HUDEP-2 (cell line): Measurements from ENCODE around the gene APOL5.
"Not testable (repeated sequence)": the region's sequence is repeated elsewhere in the genome, so short reads cannot be mapped to it uniquely, and the experiment has no call there.

ENCODE experiments used
- DNase-seq, 76 experiments: peaks; one replicate each; lab custom pipeline; 2025; ENCODE audit not compliant: unreplicated experiment in 76 of 76; lab: John Stamatoyannopoulos, UW

The APOL5 gene

GRCh38 chr22:35708917-35709316, 8.8 kb upstream of the APOL5 start:
- no peak for DNase-seq

GRCh38 chr22:35711336-35711735, 6.3 kb upstream of the APOL5 start:
- no peak for DNase-seq

GRCh38 chr22:35712672-35713071, 5.0 kb upstream of the APOL5 start:
- DNase-seq: no peak

GRCh38 chr22:35719212-35719875, 1.7 kb downstream of the APOL5 start:
- no peak for DNase-seq

- DNase-seq: no peak
Measured at GRCh38 chr22:35721960-35722359, 4.3 kb downstream of the APOL5 start.

- no peak for DNase-seq
Measured at GRCh38 chr22:35725521-35725920, 7.8 kb downstream of the APOL5 start.

GRCh38 chr22:35726398-35726797, 8.7 kb downstream of the APOL5 start:
- DNase-seq: no peak

GRCh38 chr22:35726933-35727332, 9.3 kb downstream of the APOL5 start:
- DNase-seq: no peak

- no peak for DNase-seq
Measured at GRCh38 chr22:35727436-35727835, 9.8 kb downstream of the APOL5 start.

GRCh38 chr22:35728639-35729308, 11.1 kb downstream of the APOL5 start:
- no peak for DNase-seq

GRCh38 chr22:35729309-35729698, 11.6 kb downstream of the APOL5 start:
- DNase-seq: no peak

GRCh38 chr22:35731321-35731720, 13.6 kb downstream of the APOL5 start:
- DNase-seq: no peak

- DNase-seq: no peak
Measured at GRCh38 chr22:35732116-35732515, 14.4 kb downstream of the APOL5 start.

- no peak for DNase-seq
Measured at GRCh38 chr22:35733036-35733435, 15.4 kb downstream of the APOL5 start.

- DNase-seq: no peak
Measured at GRCh38 chr22:35733791-35734516, 16.3 kb downstream of the APOL5 start.

- no peak for DNase-seq
Measured at GRCh38 chr22:35734517-35734827, 16.8 kb downstream of the APOL5 start.

GRCh38 chr22:35735542-35735941, 17.9 kb downstream of the APOL5 start:
- no peak for DNase-seq

GRCh38 chr22:35736166-35736565, 18.5 kb downstream of the APOL5 start:
- no peak for DNase-seq

- no peak for DNase-seq
Measured at GRCh38 chr22:35736701-35737100, 19.0 kb downstream of the APOL5 start.

- not testable (repeated sequence) for DNase-seq
Measured at GRCh38 chr22:35737886-35738285, 20.2 kb downstream of the APOL5 start.

- peak in 6 of 76 experiments; percentile 4 to 38 (median 11) for DNase-seq
Measured at GRCh38 chr22:35739076-35739930, 21.6 kb downstream of the APOL5 start.
